Rectal smooth muscle tissue (tissue), 1 donor: ENCODE results near the gene TOP3B.
A peak's percentile ranks its signal among the peaks of the same experiment; 100 is the strongest.

ENCODE experiments used
- H3K27ac ChIP-seq: one replicate; pipeline ENCODE4 v1.7.0; 2013; ENCODE audit warnings: low read depth, low read length, inconsistent platforms
- H3K27me3 ChIP-seq: one replicate; pipeline ENCODE4 v1.7.0; 2013; ENCODE audit warnings: low read length; ENCODE audit not compliant: control insufficient read depth, insufficient read depth
- H3K36me3 ChIP-seq: one replicate; pipeline ENCODE4 v1.7.0; 2013; ENCODE audit warnings: low read length; ENCODE audit not compliant: control insufficient read depth, insufficient read depth
- H3K4me1 ChIP-seq: one replicate; pipeline ENCODE4 v1.7.0; 2013; ENCODE audit warnings: low read length; ENCODE audit not compliant: control insufficient read depth, insufficient read depth
- H3K4me3 ChIP-seq: one replicate; pipeline ENCODE4 v1.7.0; 2013; ENCODE audit warnings: low read length
- H3K9ac ChIP-seq: one replicate; pipeline ENCODE4 v1.7.0; 2013; ENCODE audit warnings: low read length

Gene TOP3B

GRCh38 chr22:21982338-21982965 is at the start of gene TOP3B:
TSS of gene TOP3B (minus strand) at chr22:21982787. CDS start at chr22:21975709, 7,078 bp downstream.
- H3K4me3 ChIP-seq = peak within 1 kb of the TSS; percentile 96
- H3K4me1 ChIP-seq = no peaks in the 10 kb centered on the region
- peak within 1 kb of the TSS; percentile 92 for H3K9ac ChIP-seq
- peak within 1 kb of the TSS; percentile 77 for H3K27ac ChIP-seq
- no peaks in the 10 kb centered on the region for H3K27me3 ChIP-seq
- H3K36me3 ChIP-seq = peaks cover 3% of the 10 kb centered on the region

- H3K4me3 ChIP-seq = no peak overlapping the region
- H3K36me3 ChIP-seq = no peaks in the 10 kb centered on the region
- no peak overlapping the region for H3K9ac ChIP-seq
- no peaks in the 10 kb centered on the region for H3K27me3 ChIP-seq
- H3K27ac ChIP-seq = no peak overlapping the region
- no peaks in the 10 kb centered on the region for H3K4me1 ChIP-seq
Observed at GRCh38 chr22:22031183-22031945, 48.8 kb upstream of the TOP3B start.

GRCh38 chr22:22030493-22031182 is 48.1 kb upstream of the TOP3B start:
- no peaks in the 10 kb centered on the region for H3K4me1 ChIP-seq
- H3K9ac ChIP-seq = no peak overlapping the region
- no peak overlapping the region for H3K4me3 ChIP-seq
- no peaks in the 10 kb centered on the region for H3K36me3 ChIP-seq
- H3K27me3 ChIP-seq = no peaks in the 10 kb centered on the region
- H3K27ac ChIP-seq = no peak overlapping the region

GRCh38 chr22:22027955-22028354 is 45.4 kb upstream of the TOP3B start:
- no peaks in the 10 kb centered on the region for H3K4me1 ChIP-seq
- H3K36me3 ChIP-seq = no peaks in the 10 kb centered on the region
- H3K9ac ChIP-seq = no peak overlapping the region
- H3K27me3 ChIP-seq = no peaks in the 10 kb centered on the region
- H3K4me3 ChIP-seq = no peak overlapping the region
- no peak overlapping the region for H3K27ac ChIP-seq

GRCh38 chr22:22026157-22026831 is 43.7 kb upstream of the TOP3B start:
- Histone ChIP-seq H3K4me3 (no peak overlapping the region), H3K4me1 (no peaks in the 10 kb centered on the region), H3K36me3 (no peaks in the 10 kb centered on the region), H3K27ac (no peak overlapping the region), H3K27me3 (no peaks in the 10 kb centered on the region), H3K9ac (no peak overlapping the region)

GRCh38 chr22:22025320-22026156 is 43.0 kb upstream of the TOP3B start:
- no peak overlapping the region for H3K9ac ChIP-seq
- no peaks in the 10 kb centered on the region for H3K27me3 ChIP-seq
- no peak overlapping the region for H3K27ac ChIP-seq
- H3K4me1 ChIP-seq = no peaks in the 10 kb centered on the region
- no peak overlapping the region for H3K4me3 ChIP-seq
- no peaks in the 10 kb centered on the region for H3K36me3 ChIP-seq

- Histone ChIP-seq H3K36me3 (no peaks in the 10 kb centered on the region), H3K27me3 (no peaks in the 10 kb centered on the region), H3K27ac (no peak overlapping the region), H3K4me1 (no peaks in the 10 kb centered on the region), H3K4me3 (no peak overlapping the region), H3K9ac (no peak overlapping the region)
Observed at GRCh38 chr22:22024440-22024839, 41.9 kb upstream of the TOP3B start.

GRCh38 chr22:22023581-22024137 is 41.1 kb upstream of the TOP3B start:
- no peaks in the 10 kb centered on the region for H3K36me3 ChIP-seq
- H3K4me3 ChIP-seq = no peak overlapping the region
- no peak overlapping the region for H3K9ac ChIP-seq
- no peak overlapping the region for H3K27ac ChIP-seq
- H3K4me1 ChIP-seq = no peaks in the 10 kb centered on the region
- H3K27me3 ChIP-seq = no peaks in the 10 kb centered on the region

GRCh38 chr22:22022947-22023534 is 40.5 kb upstream of the TOP3B start:
- H3K9ac ChIP-seq = no peak overlapping the region

GRCh38 chr22:22022255-22022840 is 39.8 kb upstream of the TOP3B start:
- Histone ChIP-seq H3K27ac (no peak overlapping the region), H3K4me1 (no peaks in the 10 kb centered on the region), H3K9ac (no peak overlapping the region), H3K27me3 (no peaks in the 10 kb centered on the region), H3K36me3 (no peaks in the 10 kb centered on the region), H3K4me3 (no peak overlapping the region)

More at GRCh38 chr22:22022947-22023534, 40.5 kb upstream of the TOP3B start:
- no peaks in the 10 kb centered on the region for H3K36me3 ChIP-seq
- no peaks in the 10 kb centered on the region for H3K27me3 ChIP-seq
- H3K4me3 ChIP-seq = no peak overlapping the region
- H3K27ac ChIP-seq = no peak overlapping the region
- H3K4me1 ChIP-seq = no peaks in the 10 kb centered on the region

- no peaks in the 10 kb centered on the region for H3K27me3 ChIP-seq
- no peak overlapping the region for H3K4me3 ChIP-seq
- no peak overlapping the region for H3K27ac ChIP-seq
- no peaks in the 10 kb centered on the region for H3K36me3 ChIP-seq
- no peaks in the 10 kb centered on the region for H3K4me1 ChIP-seq
- no peak overlapping the region for H3K9ac ChIP-seq
Observed at GRCh38 chr22:22021162-22021750, 38.7 kb upstream of the TOP3B start.
